NCI-H510A treated with DMSO at 0.1 percent for 48 hours (cell line): ENCODE data around the gene CISH.

Experiments
- DNase-seq: peaks from one replicate; lab custom pipeline; 2025; lab: John Stamatoyannopoulos, UW

CISH gene

GRCh38 chr3:50611464-50612233 is at the start of gene CISH:
CISH (minus strand) TSS chr3:50611774; CDS start chr3:50611650, 124 bp downstream.
- DNase-seq, result peak; percentile 89

- no peak for DNase-seq
These were observed 48.8 kb upstream of the CISH start for GRCh38 chr3:50660386-50660785.

GRCh38 chr3:50658831-50659230 is 47.3 kb upstream of the CISH start:
- DNase-seq, result no peak

GRCh38 chr3:50658416-50658815 is 46.8 kb upstream of the CISH start:
- no peak for DNase-seq

GRCh38 chr3:50657816-50658215 is 46.2 kb upstream of the CISH start:
- no peak for DNase-seq

GRCh38 chr3:50657407-50657806 is 45.8 kb upstream of the CISH start:
- DNase-seq, result no peak

GRCh38 chr3:50656417-50657195 is 45.0 kb upstream of the CISH start:
- no peak for DNase-seq

GRCh38 chr3:50655009-50655830 is 43.6 kb upstream of the CISH start:
- no peak for DNase-seq

GRCh38 chr3:50653937-50654595 is 42.5 kb upstream of the CISH start:
- DNase-seq, result no peak

GRCh38 chr3:50652709-50653108 is 41.1 kb upstream of the CISH start:
- no peak for DNase-seq

- DNase-seq, result no peak
These were observed 40.5 kb upstream of the CISH start for GRCh38 chr3:50651920-50652529.

GRCh38 chr3:50651445-50651844 is 39.9 kb upstream of the CISH start:
- DNase-seq, result no peak

- DNase-seq, result no peak
These were observed 38.4 kb upstream of the CISH start for GRCh38 chr3:50650018-50650417.

GRCh38 chr3:50649451-50649931 is 37.9 kb upstream of the CISH start:
- DNase-seq, result no peak

- DNase-seq, result no peak
These were observed 37.4 kb upstream of the CISH start for GRCh38 chr3:50648944-50649343.

- no peak for DNase-seq
These were observed 36.7 kb upstream of the CISH start for GRCh38 chr3:50648313-50648712.

- no peak for DNase-seq
These were observed 33.8 kb upstream of the CISH start for GRCh38 chr3:50645378-50645777.

GRCh38 chr3:50644561-50644960 is 33.0 kb upstream of the CISH start:
- DNase-seq, result no peak

- no peak for DNase-seq
These were observed 30.8 kb upstream of the CISH start for GRCh38 chr3:50642382-50642781.

GRCh38 chr3:50639055-50639494 is 27.5 kb upstream of the CISH start:
- DNase-seq, result no peak

GRCh38 chr3:50637945-50638344 is 26.4 kb upstream of the CISH start:
- no peak for DNase-seq
